ENCODE results near the gene DDAH2.

- TF ChIP-seq CTCF (conservative IDR thresholded peaks at IDR 0.05; ENCODE audit: low read depth, low read length), result no peak
- no peak for TF ChIP-seq EZH2 (IDR thresholded peaks at IDR 0.05; ENCODE audit: borderline replicate concordance, low read depth, low read length, poor library complexity, severe bottlenecking)
Measured at GRCh38 chr6:31761343-31761742, 32.2 kb upstream of the DDAH2 start.

Measured in A673 (cell line).